SK-MEL-5 (cell line): ENCODE results near the gene KDM4D. TPM values are rescaled to one million over a fixed set of nuclear protein-coding genes. Genes with fewer than 3 reads are reported as not detected.
A peak's percentile ranks its signal among the peaks of the same experiment; 100 is the strongest.
"Not testable (repeated sequence)": the region's sequence is repeated elsewhere in the genome, so short reads cannot be mapped to it uniquely, and the experiment has no call there.

Experiments used
- DNase-seq: peaks from one replicate; pipeline ENCODE4 v3.0.0-alpha.2; 2016; ENCODE audit warnings: low read depth, low spot score
- in situ Hi-C: cut with HindIII; loops from 2 replicates; pipeline ENCODE4 v1.10.0; 2016; ENCODE audit warnings: low sequenced_read_pairs, high pct_unique_total_duplicates, low pct_unique_long_range_greater_than_20kb
- polyA plus RNA-seq, 2 experiments: library from polyadenylated mRNA; depleted of rRNA; stranded (reverse); fragments of >200 nt; gene quantifications; 2 replicates each; pipeline ENCODE4 v1.2.3, GENCODE V29; 2015
- total RNA-seq: library from RNA; depleted of rRNA; stranded (reverse); fragments of >200 nt; shearing (Covaris generic); gene quantifications from 2 replicates; pipeline ENCODE4 v1.2.3, GENCODE V29; 2014; rRNA removed

KDM4D gene
- total RNA-seq = 0.88 and 1.7 TPM in 2 replicates
- 1.3 and 1.4 TPM in 2 replicates for polyA plus RNA-seq (2015; cell fraction: cytosol; rRNA removed)
- polyA plus RNA-seq (2015; cell fraction: nucleus; rRNA removed) = 1.1 and 2.8 TPM in 2 replicates

DNA sequence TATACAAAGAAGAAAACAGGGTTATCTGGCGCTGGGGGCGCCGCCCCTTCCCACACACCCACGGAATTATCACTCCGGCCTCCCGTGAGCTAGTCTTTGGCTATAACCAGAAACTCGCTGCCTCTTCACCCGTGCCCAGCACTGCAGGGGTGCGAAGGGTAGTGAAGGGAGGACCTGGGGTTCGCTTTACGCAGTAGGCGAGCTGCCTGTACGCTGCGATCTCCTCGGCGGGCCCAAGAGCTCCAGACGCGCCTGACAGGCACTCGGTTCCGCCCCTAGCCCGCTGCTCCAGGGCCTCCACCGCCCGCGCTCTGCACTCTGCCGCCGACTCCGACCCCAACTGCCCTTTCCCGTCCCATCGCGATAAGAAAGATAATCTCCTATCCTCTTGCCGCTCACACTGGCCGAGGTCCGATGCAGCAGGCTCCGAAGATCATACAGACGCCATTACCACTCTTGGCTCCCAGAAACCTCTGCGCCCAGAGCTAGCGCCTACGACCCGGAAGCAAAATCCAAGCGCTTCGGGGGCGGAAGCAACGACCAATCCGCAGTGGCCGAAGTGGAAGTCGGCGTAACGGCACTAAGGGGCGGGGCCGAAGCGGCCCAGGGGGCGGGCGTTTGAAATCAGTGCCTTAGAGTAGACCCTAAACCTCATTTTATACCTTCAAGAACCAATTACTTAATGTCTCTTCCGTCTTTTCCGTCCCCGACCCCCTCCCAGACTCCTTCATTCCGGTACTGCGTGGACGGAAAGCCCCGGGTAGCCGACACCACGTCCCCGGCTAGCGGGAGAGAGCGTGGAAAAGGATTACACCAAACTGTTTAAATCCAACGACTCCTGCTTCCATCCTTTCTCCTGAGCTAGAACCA lies at the start of gene KDM4D, which contains the start of gene CWC15:
Gene KDM4D, plus strand, starts transcription at position 611 of the 870 bp plus-strand sequence. CDS start 23,664 bp downstream, outside the sequence.
Gene CWC15, minus strand, starts transcription at position 458 of the 870 bp plus-strand sequence. CDS start 1,371 bp downstream, outside the sequence.
- in situ Hi-C loops = no loop called here
- peak; percentile 91 for DNase-seq

DNA sequence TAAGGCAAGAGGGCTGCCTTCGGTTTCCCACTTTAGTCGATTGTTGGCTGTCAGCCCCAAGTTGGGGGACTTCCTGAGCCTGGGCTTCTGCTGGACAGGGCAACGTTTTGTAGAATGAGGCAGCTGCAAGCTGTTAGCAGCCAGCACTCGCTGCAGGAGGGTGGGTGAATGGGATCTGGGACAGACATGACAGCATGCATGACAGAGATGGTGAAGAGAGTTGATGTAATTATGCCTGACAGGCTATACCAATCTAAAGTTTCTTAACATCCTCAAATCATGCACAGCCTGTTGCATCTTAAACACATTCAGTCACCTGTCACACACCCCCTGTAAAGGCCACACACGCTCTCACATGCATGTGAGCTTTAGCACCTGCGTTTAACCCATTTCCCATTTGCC lies 49.3 kb upstream of the KDM4D start:
- DNase-seq = no peak
- in situ Hi-C loops = no loop called here

DNA sequence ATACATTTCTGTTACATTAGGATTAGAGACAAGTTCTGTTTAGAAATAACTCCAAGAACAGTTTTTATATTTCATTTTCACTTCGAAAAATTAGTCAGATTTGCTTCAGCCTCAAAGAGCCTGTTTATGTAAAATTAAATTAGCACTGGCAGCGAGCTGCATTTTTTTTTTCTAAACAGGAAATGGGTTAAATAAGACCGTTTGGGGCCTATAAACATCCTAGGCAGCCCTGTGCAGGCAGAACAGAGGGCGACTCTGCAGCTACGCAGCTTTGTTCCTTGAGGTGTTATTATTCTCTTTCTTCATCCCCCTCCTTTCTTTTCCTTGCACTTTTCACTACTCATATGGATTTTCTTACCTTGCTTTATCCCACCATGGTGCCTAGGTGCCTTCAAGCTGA lies 48.9 kb upstream of the KDM4D start:
- DNase-seq = no peak
- in situ Hi-C loops = no loop called here

DNA sequence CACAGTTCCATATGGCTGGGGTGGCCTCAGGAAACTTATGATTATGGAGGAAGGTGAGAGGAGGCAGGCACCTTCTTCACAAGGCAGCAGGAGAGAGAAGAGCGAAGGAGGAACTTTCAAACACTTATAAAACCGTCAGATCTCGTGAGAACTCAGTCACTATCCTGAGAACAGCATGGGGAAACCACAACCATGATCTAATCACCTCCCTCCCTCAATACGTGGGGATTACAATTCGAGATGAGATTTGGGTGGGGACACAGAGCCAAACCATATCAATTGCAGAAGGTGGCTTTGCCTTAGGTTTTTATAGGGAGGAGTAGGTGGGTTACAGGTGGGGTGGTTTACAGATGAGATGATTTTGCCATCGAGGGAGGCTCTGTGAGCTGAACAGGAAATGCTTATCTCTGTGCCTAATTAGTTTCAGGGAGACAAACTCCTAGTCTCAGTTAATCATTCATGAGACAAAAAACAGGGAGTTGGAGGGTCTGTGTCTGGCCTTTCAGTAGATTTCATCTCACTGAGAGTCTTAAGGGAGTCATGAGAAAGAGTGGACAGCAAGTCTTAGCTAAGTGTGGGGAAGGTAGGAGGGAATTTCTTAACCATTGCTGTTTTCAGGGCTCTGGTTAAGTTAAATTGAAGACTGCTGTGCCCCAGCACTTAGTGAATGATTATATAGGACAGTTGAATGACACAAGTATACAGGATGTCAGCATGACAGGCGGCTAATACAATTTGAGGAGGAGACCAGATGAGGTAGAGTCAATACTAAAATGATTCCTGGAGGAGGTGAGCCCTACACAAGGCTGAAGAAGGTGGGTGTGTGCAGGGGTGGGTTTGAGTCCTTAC lies 47.9 kb upstream of the KDM4D start:
- in situ Hi-C loops = no loop called here
- DNase-seq = no peak

DNA sequence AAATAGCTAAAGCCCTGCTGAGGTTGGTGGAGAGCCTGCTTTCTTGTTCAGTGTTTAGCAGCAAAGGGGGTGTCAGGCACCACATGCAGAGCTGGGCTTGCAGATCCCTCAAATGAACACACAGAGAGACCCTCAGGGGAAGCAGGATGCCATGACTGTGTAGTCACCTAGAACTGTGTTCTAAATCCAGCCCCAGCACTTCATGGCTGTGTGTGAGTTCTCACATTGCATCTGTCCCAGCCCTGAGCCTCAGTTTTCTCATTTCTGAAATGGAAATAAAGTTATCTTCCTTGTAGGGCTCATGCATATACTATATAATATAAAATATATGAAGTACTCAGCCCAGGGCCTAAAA lies 47.3 kb upstream of the KDM4D start:
- in situ Hi-C loops = no loop called here
- no peak for DNase-seq

DNA sequence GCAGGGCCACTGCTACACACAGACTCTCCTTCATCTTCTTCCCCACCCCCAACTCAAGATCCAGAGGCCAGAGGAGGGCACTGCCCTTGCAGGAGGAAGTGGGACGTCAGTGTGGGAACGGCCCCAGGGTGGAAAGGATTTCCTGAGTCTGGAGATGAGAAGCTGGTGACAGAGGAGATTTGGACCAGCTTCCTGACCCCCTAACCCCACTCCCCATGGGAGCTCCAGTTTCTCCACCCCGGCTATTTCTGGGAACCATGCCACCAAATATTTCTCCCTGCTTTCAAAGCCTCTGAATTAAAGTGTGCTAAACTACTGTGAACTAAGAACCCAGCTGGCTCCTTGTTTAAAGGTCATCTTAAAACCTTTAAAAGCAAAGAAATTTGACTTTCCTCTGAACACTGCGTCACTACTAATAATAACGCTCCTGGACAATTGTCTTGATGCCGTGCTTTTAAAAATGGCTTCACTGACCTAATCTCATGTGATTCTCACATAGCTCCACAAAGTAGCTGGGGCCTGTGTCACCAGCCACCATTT lies 46.7 kb upstream of the KDM4D start:
- in situ Hi-C loops = no loop called here
- DNase-seq = peak; percentile 93

DNA sequence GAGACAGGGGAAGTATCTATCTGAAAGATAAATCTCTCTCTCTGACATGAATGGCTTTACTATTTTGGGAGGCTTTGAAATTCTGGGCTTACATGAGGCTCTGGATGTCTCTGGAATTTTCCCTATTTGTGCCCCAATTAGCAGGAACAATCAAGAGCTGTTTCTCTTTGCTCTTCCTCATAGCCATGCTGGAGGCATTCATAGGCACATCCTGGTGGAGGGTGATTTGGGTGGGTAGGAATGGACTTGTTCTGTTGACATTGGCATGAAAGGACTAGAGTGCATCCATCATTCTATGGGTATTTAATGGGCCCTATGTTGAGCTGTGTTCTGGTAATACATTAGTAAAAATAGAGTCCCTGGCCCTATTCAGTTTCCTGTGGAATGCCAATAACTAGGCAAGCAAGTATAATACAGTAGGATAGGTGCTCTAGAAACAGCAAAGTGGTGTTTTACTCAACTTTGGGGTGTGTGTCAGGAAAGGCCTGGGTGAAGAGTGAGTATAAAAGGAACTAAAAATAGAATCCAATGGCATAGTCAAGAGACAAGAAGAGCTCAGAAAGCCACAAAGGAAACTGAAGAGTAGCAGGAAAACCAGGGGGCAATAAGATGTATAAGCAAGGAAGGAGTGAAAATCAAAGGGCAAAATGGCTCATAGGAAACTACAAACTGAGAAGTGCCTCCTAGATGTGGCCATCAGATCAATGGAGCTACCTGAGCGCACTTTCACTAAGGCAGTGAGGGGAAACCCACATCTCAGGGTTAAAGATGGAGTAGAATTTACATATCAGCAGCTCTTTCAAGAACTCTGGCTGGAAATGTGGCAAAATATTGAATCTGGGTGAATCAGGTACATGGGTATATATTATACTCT lies 45.2 kb upstream of the KDM4D start:
- no peak for DNase-seq
- in situ Hi-C loops = no loop called here

DNA sequence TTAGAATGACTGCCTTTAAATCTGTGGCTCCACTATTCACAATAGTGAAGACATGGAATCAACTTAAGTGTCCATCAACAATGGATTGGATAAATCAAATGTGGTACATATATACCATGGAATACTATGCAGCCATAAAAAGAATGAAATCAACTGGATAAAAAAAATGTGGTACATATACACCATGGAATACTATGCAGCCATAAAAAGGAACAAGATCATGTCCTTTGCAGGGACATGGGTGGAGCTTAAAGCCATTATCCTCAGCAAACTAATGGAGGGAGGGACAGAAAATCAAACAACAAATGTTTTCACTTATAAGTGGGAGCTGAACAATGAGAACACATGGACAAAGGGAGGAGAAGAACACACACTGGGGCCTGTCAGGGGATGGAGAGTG lies 41.4 kb upstream of the KDM4D start:
- in situ Hi-C loops, DNase-seq: not testable (repeated sequence)

DNA sequence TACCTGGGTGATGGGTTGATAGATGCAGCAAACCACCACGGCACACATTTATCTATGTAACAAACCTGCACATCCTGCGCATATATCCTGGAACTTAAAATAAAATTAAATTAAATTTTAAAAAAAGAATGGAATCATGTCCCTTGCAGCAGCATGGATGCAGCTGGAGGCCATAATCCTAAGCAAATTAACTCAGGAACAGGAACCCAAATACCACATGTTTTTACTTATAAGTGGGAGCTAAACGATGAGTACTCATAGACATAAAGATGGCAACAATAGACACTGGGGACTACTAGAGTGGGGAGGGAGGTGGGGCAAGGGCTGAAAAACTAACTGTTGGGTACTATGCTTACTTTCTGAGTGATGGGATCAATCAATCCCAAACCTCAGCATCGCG lies 41.0 kb upstream of the KDM4D start:
- no peak for DNase-seq
- in situ Hi-C loops = no loop called here

DNA sequence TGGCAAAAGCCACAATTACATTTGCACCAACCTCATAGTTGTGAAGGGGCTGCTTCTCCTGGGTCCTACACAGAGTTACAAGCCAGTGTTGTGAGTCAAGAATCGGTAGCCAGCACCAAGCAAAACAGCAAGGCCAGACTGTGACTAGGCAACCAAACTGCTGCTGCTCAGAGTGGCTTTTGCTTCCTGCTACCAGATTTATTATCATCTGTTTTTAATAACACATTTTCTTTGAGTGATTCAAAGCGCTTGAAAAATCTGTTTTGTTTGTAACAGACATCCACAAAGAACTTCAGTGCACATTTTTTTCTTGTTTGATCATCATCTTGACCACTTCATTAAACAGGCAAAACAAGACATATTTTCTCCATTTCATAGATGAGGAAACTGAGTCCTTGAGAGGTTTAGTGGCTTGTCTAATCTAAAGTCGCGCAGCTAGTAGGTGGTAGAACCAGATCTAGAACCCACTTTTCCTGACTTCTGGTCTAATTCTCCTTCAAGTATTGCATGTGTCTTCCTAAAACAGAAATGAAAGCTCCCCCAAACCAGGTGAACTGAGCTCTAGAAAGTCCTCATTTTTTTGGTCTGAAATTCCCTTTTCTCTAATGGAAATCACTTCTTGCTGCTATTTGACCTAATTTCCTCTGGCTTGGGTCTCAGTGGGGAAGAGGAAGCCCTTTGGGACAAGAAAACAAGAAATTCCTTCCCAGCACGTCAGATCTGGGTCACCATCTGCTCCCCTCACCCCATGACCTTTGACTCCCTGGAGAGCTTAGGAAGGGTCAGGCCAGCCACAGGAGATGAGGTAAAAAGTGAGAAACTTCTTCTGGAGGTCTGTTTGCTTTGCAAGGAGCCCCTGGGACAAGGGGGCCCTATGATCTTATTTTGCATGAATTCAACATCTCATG lies 40.0 kb upstream of the KDM4D start:
- in situ Hi-C loops = no loop called here
- DNase-seq = no peak

DNA sequence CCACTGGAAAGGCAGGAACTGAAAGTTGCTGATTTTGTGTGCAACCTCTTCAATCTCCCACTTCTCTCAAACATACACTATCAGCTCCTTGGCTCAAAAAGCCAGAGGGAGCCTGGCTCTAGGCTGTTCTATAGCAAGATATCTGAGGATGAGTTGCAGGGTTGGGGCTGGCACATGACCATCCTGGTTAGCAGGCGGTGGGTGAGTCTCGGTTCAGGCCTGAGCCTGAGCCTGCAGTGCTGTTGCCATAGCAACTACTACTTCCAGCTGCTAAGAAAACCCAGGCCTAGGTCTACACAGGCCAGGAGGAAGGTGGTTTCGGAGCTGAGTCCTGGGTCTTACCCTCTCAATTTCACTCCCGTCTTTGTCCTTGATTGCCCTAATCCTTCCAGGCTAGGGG lies 39.1 kb upstream of the KDM4D start:
- in situ Hi-C loops = no loop called here
- DNase-seq = no peak

DNA sequence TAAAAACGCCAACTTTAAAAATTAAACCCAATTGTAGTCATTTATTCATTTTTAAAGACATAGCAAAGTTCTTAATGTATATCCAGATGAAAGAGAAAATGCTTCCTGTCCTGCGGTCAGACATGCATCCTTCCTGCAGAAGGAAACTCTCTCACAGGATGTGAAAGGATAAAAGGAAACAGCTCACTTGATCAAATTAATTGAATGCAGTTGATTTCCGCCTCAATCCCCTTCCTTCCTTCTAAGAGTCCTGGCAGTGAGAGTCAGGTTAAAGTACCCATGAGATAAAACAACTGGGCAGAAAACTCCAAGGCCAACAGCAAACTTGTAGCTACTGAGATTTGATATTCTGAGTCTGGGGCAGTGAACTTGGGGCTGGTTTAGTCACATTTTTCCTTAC lies 38.7 kb upstream of the KDM4D start:
- in situ Hi-C loops = no loop called here
- no peak for DNase-seq

DNA sequence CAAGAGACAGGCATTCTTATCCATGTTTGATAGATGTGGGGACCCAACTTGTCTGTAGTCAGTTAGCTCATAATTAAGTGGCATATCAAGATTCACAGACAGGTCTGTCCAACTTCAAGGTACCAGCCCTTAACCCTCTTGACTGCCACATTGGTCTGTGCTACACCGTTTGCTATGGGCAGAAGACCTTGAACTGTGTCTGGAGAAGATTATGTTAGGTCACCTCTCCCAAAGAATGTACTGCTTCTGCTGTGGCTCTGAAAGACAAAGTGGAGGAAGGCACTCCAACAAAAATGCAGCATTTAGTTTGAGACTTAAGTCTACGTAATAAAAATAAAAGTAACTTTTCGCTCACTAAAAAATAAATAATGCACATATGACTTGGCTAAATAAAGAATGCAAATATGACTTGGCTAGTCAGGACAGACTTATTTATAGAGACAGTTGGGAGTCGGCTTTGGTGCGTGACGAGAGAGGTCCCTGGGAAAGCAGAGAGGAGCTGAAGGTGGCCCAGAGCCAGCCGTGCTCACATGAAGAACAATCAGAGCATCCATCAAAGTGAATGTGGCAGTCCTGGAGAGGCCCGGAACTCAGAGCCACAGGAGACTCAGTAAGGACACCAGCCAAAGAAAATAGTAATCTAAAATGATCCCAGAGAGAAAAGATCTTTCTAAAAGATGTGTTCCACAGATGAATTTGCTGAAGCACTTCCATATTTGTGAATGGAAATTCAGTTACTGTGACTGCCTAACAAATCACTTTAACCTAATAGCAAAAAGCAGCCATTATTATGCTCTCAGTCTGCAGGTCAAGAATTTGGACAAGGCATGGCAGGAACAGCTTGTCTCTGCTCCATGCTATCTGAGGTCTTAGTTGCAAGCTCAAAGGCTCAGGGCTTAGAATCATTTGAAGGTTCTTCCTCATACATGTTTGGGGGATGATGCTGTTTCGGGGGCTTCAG lies 35.1 kb upstream of the KDM4D start:
- DNase-seq = no peak
- in situ Hi-C loops = no loop called here

DNA sequence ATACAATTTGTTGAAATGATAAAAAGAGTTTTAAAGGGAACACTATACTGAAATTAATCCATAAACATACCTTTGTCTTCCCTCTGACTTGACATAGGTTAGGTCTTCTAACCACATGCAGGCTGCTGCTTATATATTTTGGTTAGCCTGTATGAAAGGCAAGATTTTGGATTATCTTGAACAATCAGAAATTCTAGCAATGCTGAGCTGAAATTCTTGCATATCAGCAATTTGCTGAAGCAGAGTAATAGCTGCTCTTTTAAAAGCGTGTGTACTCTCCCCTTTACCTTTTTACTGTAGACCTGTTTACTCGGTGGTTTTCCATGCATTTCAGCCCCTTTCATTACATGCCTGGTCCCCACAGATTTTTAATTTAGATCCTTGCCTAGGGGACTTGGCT lies 34.2 kb upstream of the KDM4D start:
- DNase-seq = no peak
- in situ Hi-C loops = no loop called here

DNA sequence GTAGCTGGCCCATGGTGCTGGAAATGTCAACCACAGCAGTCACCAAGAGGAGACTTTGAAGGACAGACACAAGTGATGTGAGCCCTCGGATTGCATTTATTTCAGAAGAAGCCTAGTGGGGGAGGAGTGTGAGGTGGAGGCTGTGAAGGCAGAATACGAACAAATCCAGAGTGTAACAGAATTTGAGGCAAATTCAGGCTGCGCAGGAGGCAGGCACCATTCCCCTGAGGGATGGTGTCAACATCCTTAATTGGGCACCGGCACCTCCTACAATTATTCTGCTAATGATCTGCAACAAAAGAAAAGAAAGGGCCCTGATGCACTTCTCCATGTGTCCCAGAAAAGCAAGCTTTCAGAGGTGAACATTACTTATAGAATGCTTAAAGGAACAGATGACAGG lies 32.4 kb upstream of the KDM4D start:
- in situ Hi-C loops = no loop called here

More for the DNA sequence above, 32.4 kb upstream of the KDM4D start:
- DNase-seq = no peak
